NT2/D1 (cell line): ENCODE measurements around the gene PTCRA.

Experiments
- YY1 ChIP-seq: IDR thresholded peaks from 2 replicates; pipeline ENCODE4 v1.6.1; 2011; ENCODE audit not compliant: insufficient read length, insufficient read depth
- ZNF274 ChIP-seq: IDR thresholded peaks from 2 replicates; pipeline ENCODE4 v1.6.1; 2011; ENCODE audit warnings: mild to moderate bottlenecking, low read depth, low read length

DNA sequence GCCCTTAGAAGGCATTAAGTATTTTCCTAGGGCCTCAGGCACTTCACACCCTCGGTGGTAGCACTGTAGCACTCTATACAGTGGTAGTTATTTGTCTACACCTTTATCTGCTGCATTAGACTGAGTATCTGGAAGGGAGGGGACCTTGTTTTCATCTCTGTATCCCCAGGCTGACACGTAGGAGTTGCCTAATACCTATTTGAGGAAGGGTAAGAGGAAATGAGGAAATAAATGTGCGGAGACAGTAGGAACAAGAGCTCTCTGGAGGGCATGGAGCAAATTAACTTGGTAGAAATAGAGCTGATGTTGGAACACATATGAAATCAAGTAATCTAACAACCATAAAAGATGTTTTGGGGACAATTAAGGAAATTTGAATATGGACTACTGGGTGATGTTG, 17.4 kb downstream of the PTCRA start:
- TF ChIP-seq ZNF274 (no peak), YY1 (no peak)
